SKM-1 treated with dmso at 0.1 percent for 144 hours (cell line): ENCODE data around the gene LILRB1.
"Not testable (repeated sequence)": the region's sequence is repeated elsewhere in the genome, so short reads cannot be mapped to it uniquely, and the experiment has no call there.

ENCODE experiments used
- DNase-seq: peaks from one replicate; lab custom pipeline; 2025; ENCODE audit not compliant: unreplicated experiment; lab: John Stamatoyannopoulos, UW

LILRB1 gene

GRCh38 chr19:54630262-54630661 lies at the start of gene LILRB1:
Gene LILRB1 (plus strand): TSS chr19:54630484. CDS start chr19:54631074, 590 bp downstream.
- peak; percentile 0 for DNase-seq

- no peak for DNase-seq
Observed at GRCh38 chr19:54586397-54586796, 43.9 kb upstream of the LILRB1 start.

GRCh38 chr19:54587026-54587425 lies 43.3 kb upstream of the LILRB1 start:
- no peak for DNase-seq

- peak; percentile 64 for DNase-seq
Observed at GRCh38 chr19:54593445-54593844, 36.8 kb upstream of the LILRB1 start, which contains the start of gene LILRA1. Gene LILRA1 (plus strand): TSS chr19:54593632. CDS start chr19:54594245, 613 bp downstream.

- DNase-seq: peak; percentile 2
Observed at GRCh38 chr19:54593931-54594626, 36.2 kb upstream of the LILRB1 start.

DNA sequence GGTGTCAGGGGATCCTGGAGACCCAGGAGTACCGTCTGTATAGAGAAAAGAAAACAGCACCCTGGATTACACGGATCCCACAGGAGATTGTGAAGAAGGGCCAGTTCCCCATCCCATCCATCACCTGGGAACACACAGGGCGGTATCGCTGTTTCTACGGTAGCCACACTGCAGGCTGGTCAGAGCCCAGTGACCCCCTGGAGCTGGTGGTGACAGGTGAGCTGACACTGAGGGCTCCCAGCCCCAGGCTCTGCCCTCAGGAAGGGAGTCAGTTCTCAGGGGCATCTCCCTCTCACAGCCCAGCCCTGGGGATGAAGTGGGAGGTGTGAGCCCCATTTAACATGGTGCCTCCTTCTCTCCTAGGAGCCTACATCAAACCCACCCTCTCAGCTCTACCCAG lies 35.5 kb upstream of the LILRB1 start:
- DNase-seq: no peak

DNA sequence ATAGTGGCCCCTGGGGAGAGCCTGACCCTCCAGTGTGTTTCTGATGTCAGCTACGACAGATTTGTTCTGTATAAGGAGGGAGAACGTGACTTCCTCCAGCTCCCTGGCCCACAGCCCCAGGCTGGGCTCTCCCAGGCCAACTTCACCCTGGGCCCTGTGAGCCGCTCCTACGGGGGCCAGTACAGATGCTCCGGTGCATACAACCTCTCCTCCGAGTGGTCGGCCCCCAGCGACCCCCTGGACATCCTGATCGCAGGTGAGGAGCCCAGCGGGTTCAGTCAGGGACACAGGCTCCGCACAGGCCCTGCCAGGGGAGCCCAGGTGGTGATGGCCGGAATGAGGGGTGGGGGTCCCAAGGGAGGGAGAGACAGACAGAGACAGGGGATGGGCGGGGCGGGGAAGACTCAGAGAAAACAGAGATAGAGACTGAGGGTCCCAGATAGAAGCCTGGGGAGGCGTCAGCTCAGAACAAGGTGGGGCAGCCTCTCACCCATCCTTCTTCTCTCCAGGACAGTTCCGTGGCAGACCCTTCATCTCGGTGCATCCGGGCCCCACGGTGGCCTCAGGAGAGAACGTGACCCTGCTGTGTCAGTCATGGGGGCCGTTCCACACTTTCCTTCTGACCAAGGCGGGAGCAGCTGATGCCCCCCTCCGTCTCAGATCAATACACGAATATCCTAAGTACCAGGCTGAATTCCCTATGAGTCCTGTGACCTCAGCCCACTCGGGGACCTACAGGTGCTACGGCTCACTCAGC lies 34.4 kb upstream of the LILRB1 start:
- not testable (repeated sequence) for DNase-seq

DNA sequence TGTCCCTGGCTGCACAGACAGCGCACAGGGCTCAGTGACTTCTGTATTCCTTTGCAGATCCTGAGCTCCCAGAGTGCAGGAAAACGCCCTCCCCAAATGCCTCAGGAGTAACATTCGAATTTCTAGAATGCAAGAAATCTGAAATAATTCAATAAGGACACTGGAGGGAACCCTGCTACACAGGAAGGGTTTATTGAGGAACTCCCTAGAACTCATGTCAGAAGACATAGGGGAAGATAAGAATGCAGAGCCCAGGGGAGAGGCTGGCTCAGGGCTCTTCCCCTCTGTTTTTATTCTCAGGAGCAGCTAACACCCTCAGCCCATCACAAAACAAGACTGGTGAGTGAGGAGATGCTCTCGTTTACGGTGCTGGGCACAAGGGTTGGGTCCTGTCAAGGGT lies 30.1 kb upstream of the LILRB1 start:
- no peak for DNase-seq

DNA sequence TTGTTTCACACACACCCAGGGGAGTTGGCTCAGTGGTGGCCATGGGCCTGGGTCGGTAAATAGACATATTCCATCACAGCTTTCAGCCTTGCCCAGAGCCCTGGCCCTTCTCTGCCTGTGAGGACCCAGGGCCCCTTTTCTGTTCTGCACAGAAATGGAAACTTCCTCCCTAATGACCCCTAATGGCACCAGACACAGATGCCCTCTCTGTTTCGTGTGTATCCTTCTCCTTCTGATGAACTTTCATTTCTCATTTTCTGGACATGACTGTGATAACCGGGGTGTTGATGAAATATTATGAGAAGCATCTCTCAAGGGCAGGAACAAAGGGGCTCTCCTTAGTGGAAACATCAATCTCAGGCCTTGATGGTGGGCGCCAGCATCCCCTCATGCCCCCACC lies 24.1 kb upstream of the LILRB1 start:
- DNase-seq: no peak

GRCh38 chr19:54606891-54607784 lies 23.1 kb upstream of the LILRB1 start:
- no peak for DNase-seq

DNA sequence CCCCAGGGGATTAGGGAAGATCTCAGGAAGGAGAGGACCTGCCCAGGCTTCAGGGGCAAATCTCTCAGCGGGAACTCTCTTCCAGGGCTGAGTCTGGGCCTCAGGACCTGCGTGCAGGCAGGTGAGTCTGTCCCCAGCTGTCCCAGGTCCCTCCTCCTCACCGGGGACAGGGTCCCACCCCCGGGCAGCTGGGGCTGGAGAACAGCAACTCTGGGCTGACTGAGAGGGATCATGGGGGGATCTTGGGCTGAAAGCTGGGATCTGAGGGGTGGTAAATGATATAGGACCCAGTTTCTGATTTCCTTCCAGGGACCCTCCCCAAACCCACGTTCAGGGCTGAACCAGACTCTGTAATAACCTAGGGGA lies 22.5 kb upstream of the LILRB1 start:
- no peak for DNase-seq

DNA sequence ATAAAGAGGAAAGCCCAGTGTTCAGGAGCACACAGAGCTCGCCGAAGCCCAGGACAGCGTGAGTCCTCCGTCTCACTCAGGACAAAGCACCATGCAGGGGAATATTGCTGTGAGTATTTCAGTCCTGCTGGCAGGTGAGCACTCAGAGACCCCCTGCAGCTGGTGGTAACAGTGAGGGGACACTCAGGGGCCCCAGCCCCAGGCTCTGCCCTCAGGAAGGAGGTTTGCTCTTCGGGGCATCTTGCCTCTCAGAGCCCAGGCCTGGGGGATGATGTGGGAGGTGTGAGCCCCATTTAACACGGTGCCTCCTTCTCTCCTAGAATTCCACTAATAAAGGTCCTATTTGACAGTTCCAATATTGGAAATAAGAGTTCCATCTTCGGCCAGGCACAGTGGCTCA lies 22.1 kb upstream of the LILRB1 start:
- no peak for DNase-seq

DNA sequence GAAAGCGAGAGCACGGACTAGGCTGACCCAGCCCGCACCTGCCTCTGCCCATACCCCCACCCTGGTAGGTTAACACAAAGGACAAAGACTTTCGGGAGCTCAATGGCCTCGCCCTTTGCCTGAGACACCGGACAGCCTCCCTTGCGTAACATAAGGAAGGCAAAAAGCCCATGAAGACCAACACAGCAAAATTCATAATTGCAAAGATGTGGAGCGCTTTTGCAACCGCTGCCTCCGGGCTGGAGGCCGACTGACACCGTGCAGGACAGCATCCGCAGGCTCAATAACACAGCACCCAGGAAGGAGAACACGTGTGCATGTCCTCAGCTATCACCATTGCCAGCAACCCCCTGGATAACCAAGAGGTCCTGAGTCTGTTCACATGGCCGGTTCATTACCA lies 21.5 kb upstream of the LILRB1 start:
- DNase-seq: no peak

GRCh38 chr19:54609356-54609791 lies 20.9 kb upstream of the LILRB1 start:
- DNase-seq: no peak

DNA sequence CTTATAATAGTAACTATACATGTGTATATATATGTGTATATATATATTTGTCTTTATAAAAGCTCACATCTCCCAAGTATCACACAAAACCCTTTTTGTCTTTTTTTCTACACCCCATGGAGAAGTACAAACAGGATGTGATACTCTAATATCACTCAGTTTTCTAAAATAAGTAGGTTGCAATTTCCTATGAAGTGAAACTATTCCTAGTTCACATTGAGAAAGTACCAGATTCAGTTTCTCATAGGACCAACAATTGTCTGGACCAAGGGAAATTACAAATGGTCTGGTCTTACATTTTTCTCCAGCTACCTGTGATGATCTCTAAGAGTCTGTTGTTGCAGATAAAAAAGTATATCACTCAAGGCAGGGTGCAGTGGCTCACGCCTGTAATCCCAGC lies 17.9 kb upstream of the LILRB1 start:
- no peak for DNase-seq

DNA sequence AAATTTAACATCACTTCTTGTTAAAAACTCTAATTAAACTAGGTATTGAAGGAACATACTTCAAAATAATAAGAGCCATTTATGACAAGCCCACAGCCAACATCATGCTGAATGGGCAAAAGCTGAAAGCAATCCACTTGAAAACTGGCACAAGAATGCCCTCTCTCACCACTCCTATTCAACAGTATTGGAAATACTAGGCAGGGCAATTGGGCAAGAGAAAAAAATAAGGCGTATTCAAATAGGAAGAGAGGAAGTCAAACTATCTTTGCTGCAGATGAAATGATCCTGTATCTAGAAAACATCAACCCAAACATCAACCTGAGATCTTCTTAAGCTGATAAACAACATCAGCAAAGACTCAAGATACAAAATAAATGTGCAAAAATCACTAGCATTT lies 15.6 kb upstream of the LILRB1 start:
- DNase-seq: no peak

- DNase-seq: no peak
Observed at GRCh38 chr19:54616057-54616456, 14.2 kb upstream of the LILRB1 start.

- DNase-seq: no peak
Observed at GRCh38 chr19:54616821-54617560, 13.3 kb upstream of the LILRB1 start.

DNA sequence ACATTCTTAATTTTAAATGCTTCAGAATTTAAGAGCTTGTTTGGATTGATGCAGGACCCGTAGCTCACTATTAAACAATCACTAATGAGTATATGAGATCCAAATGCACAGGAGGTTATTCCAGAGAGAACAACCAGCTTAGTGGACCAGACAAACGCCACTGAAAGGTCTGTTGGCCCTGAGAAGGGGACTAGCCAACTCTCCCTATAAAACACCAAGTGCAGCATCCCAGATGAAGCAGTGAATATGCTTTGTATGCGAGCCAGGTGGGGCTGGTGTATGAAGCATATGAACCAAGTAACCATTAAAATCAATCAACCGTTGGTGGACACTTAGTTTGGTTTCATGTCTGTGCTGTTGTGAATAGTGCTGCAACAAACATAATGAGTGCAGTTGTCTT lies 9.8 kb upstream of the LILRB1 start:
- DNase-seq: no peak

GRCh38 chr19:54622431-54622830 lies 7.9 kb upstream of the LILRB1 start:
- DNase-seq: no peak

GRCh38 chr19:54624234-54624633 lies 6.0 kb upstream of the LILRB1 start:
- DNase-seq: not testable (repeated sequence)
